GM12878 (cell line): Measurements from ENCODE around the gene SORBS1. TPM values are rescaled to one million over a fixed set of nuclear protein-coding genes. Genes with fewer than 3 reads are reported as not detected.

ENCODE experiments used
- ATAC-seq: fragments of 200-7000 bp; cut with Tn5 transposase; 3 replicates; pipeline ENCODE4 v1.9.1; 2020; ENCODE audit warnings: mild to moderate bottlenecking, moderate library complexity
- BruUV-seq: library from RNA; stranded (reverse); fragments of 400-500 nt; replicated peaks from 2 replicates; lab custom pipeline; 2021; lab: Mats Ljungman, UMichigan
- CTCF ChIA-PET: fragments of 300-600 bp; sonication (Branson Sonifier 250); formaldehyde crosslinking; extraction: SDS; loops from one replicate; lab custom pipeline; 2021; ENCODE audit warnings: inconsistent platforms; lab: Yijun Ruan, JAX
- POLR2A ChIA-PET: fragments of 350-600 bp; formaldehyde crosslinking; extraction: SDS; loops from one replicate; lab custom pipeline; 2021; ENCODE audit warnings: inconsistent platforms; lab: Charles Lee
- RAD21 ChIA-PET: fragments of 300-600 bp; sonication (Branson Sonifier 250); formaldehyde crosslinking; loops from one replicate; lab custom pipeline; 2023; ENCODE audit warnings: antibody characterized with exemption; ENCODE audit not compliant: unreplicated experiment; lab: Charles Lee
- SMC1A ChIA-PET: fragments of 300-600 bp; sonication (Branson Sonifier 250); formaldehyde crosslinking; loops from one replicate; lab custom pipeline; 2023; ENCODE audit not compliant: unreplicated experiment, uncharacterized antibody; lab: Charles Lee
- DNase-seq: peaks from one replicate; pipeline ENCODE4 v3.0.0-alpha.2; 2011; ENCODE audit warnings: low read depth, low spot score
- FAIRE-seq: peaks from 3 replicates; lab custom pipeline; 2011; peaks lifted over from hg19 to GRCh38; lab: Jason Lieb, UNC
- H2AFZ ChIP-seq: 2 replicates; pipeline ENCODE4 v1.6.0; 2011; ENCODE audit warnings: low read depth, low read length, control low read depth; ENCODE audit not compliant: control insufficient read depth
- H3K27ac ChIP-seq: 2 replicates; pipeline ENCODE4 v1.5.1; 2011; ENCODE audit warnings: control low read depth; ENCODE audit not compliant: control insufficient read depth, insufficient read depth
- H3K27me3 ChIP-seq, 2 experiments: replicated peaks in 1 of 2; 2 replicates each; pipeline versions ENCODE4 v1.6.0 to v1.6.1; 2011; ENCODE audit warnings: low read length in 1 of 2; ENCODE audit not compliant: control insufficient read depth in 2 of 2, insufficient read depth in 2 of 2
- H3K36me3 ChIP-seq, 2 experiments: 2 replicates each; pipeline ENCODE4 v1.5.1; 2011; ENCODE audit warnings: low read length in 1 of 2; ENCODE audit not compliant: control insufficient read depth in 2 of 2, insufficient read depth in 2 of 2
- H3K4me1 ChIP-seq: 2 replicates; pipeline ENCODE4 v1.6.1; 2011; ENCODE audit warnings: mild to moderate bottlenecking, low read length, moderate library complexity, mixed read lengths; ENCODE audit not compliant: control insufficient read depth, insufficient read depth
- H3K4me2 ChIP-seq: 2 replicates; pipeline ENCODE4 v1.6.0; 2011; ENCODE audit warnings: control low read depth; ENCODE audit not compliant: control insufficient read depth, insufficient read depth
- H3K4me3 ChIP-seq: fragments of 200-600 bp; sonication (generic); 2 replicates; pipeline ENCODE4 v1.5.1; 2016
- H3K79me2 ChIP-seq: 2 replicates; pipeline ENCODE4 v1.6.0; 2011; ENCODE audit warnings: low read length; ENCODE audit not compliant: control insufficient read depth, insufficient read depth
- H3K9ac ChIP-seq: 2 replicates; pipeline ENCODE4 v1.8.0; 2011; ENCODE audit warnings: low read length, control low read depth, mixed read lengths; ENCODE audit not compliant: control insufficient read depth, insufficient read depth
- H3K9me3 ChIP-seq: replicated peaks from 3 replicates; pipeline ENCODE4 v1.5.1; 2011; ENCODE audit warnings: mild to moderate bottlenecking, low read length; ENCODE audit not compliant: control insufficient read depth, insufficient read depth
- H4K20me1 ChIP-seq: 2 replicates; pipeline ENCODE4 v1.6.0; 2011; ENCODE audit not compliant: control insufficient read depth, insufficient read depth
- ATF7 ChIP-seq: fragments of 450-650 bp; IDR thresholded peaks from 2 replicates; pipeline ENCODE4 v1.6.1; 2016; ENCODE audit warnings: low read depth, mild to moderate bottlenecking
- BHLHE40 ChIP-seq, 2 experiments: fragments of 450-650 bp in 1 of 2; IDR thresholded peaks; 2 replicates each; pipeline ENCODE4 v1.6.1; 2011 to 2017; ENCODE audit warnings: low read depth in 2 of 2, borderline replicate concordance in 1 of 2, improper control_type of control experiment in 1 of 2, low read length in 1 of 2, mild to moderate bottlenecking in 1 of 2
- E2F8 ChIP-seq: fragments of 450-650 bp; IDR thresholded peaks from 2 replicates; pipeline ENCODE4 v1.6.1; 2018; ENCODE audit warnings: mild to moderate bottlenecking, low read depth, moderate library complexity; ENCODE audit not compliant: partially characterized antibody
- HCFC1 ChIP-seq: fragments of 150-350 bp; IDR thresholded peaks from 2 replicates; pipeline ENCODE4 v1.6.1; 2014; ENCODE audit warnings: low read length
- HDAC2 ChIP-seq: fragments of 200-600 bp; sonication (generic); IDR thresholded peaks from 2 replicates; pipeline ENCODE4 v1.6.1; 2017
- HDAC6 ChIP-seq: fragments of 200-600 bp; sonication (generic); IDR thresholded peaks from one replicate; pipeline ENCODE4 v1.8.0; 2017; ENCODE audit warnings: antibody characterized with exemption; ENCODE audit not compliant: unreplicated experiment
- IRF3 ChIP-seq: fragments of 450-650 bp; IDR thresholded peaks from 2 replicates; pipeline ENCODE4 v1.6.1; 2014; ENCODE audit warnings: mild to moderate bottlenecking
- MLLT1 ChIP-seq: fragments of 450-650 bp; IDR thresholded peaks from 2 replicates; pipeline ENCODE4 v1.6.1; 2016; ENCODE audit warnings: mild to moderate bottlenecking
- MTA3 ChIP-seq: IDR thresholded peaks from 2 replicates; pipeline ENCODE4 v1.6.1; 2012; ENCODE audit warnings: low read length, inconsistent platforms, borderline replicate concordance
- NFIC ChIP-seq: IDR thresholded peaks from 2 replicates; pipeline ENCODE4 v1.6.1; 2012; ENCODE audit warnings: low read depth, mild to moderate bottlenecking, inconsistent platforms, low read length, moderate library complexity
- PAX5 ChIP-seq: IDR thresholded peaks from 2 replicates; pipeline ENCODE4 v1.6.1; 2011; ENCODE audit warnings: low read depth, low read length, borderline replicate concordance
- PRDM15 ChIP-seq: fragments of 450-650 bp; formaldehyde crosslinking; IDR thresholded peaks from 2 replicates; pipeline ENCODE4 v1.4.0; 2020; ENCODE audit warnings: mild to moderate bottlenecking, moderate library complexity
- SIX5 ChIP-seq: IDR thresholded peaks from 2 replicates; pipeline ENCODE4 v1.6.1; 2011; ENCODE audit warnings: mild to moderate bottlenecking, low read depth, low read length, moderate library complexity; ENCODE audit not compliant: severe bottlenecking
- SREBF1 ChIP-seq: IDR thresholded peaks from 2 replicates; pipeline ENCODE4 v1.6.1; 2012; ENCODE audit warnings: mild to moderate bottlenecking, low read length
- SRF ChIP-seq, 2 experiments: IDR thresholded peaks; 2 replicates each; pipeline ENCODE4 v1.6.1; 2011; ENCODE audit warnings: low read depth in 2 of 2, low read length in 2 of 2, mild to moderate bottlenecking in 1 of 2, moderate library complexity in 1 of 2
- TARDBP ChIP-seq: IDR thresholded peaks from 2 replicates; pipeline ENCODE4 v1.6.1; 2016; ENCODE audit warnings: borderline replicate concordance
- WGBS: methylation state at CpG from one replicate; pipeline ENCODE4 v1.1.6; 2016; ENCODE audit warnings: low lambda C conversion rate; ENCODE audit not compliant: insufficient replicate concordance, insufficient coverage; ENCODE audit errors: missing lambda C conversion rate; 5-methylcytosine and 5-hydroxymethylcytosine counted together
- in situ Hi-C: fragments of 300-500 bp; cut with MboI; formaldehyde crosslinking; loops from 9 replicates; pipeline ENCODE4 v1.14.3; 2018; ENCODE audit warnings: mixed read lengths
- intact Hi-C: fragments of 100-400 bp; cut with micrococcal nuclease; formaldehyde crosslinking; loops from one replicate; pipeline ENCODE4 v1.14.2; 2022; ENCODE audit not compliant: unreplicated experiment
- polyA plus RNA-seq, 11 experiments: library from polyadenylated mRNA; depleted of rRNA in 4 of 11; unstranded in 6 of 11; stranded (reverse) in 5 of 11; fragments of >200 nt; fragmentation: Nextera tagmentation in 4 of 11; fragmentation: Illumina TruSeq in 1 of 11; extraction: Ambion mirVana in 4 of 11; extraction: Trizol in 1 of 11; gene quantifications; 1 replicate in 1 of 11; 2 replicates in 10 of 11; pipeline versions ENCODE4 v1.2.1 to v1.2.3, GENCODE V29; 2011 to 2016; ENCODE audit warnings: inconsistent platforms in 2 of 11, missing spikeins in 2 of 11, low read depth in 1 of 11
- total RNA-seq, 4 experiments: library from RNA; depleted of rRNA in 3 of 4; stranded (reverse); fragments of >200 nt in 3 of 4; fragmentation: Illumina TruSeq in 1 of 4; extraction: Trizol in 1 of 4; gene quantifications; 2 replicates each; pipeline versions ENCODE4 v1.2.1 to v1.2.3, GENCODE V29; 2013 to 2021

The SORBS1 gene
- total and polyA plus RNA-seq, 10 of the 15 experiments (the other 5 are each of a cell fraction or from before 2014, with no cell fraction given): 0.13 to 0.75 (median 0.39) TPM

- H3K36me3 ChIP-seq: no peaks in the 10 kb centered on the region
- WGBS: 39% methylated on average over 4 of the region's 4 CpGs
- H3K79me2 ChIP-seq: no peaks in the 10 kb centered on the region
- no peak overlapping the region for H3K27ac ChIP-seq
- FAIRE-seq (no peak), DNase-seq (no peak)
- POLR2A ChIA-PET: no interaction called here
- H3K4me1 ChIP-seq: no peaks in the 10 kb centered on the region
- no peaks in the 10 kb centered on the region for H4K20me1 ChIP-seq
- H3K9me3 ChIP-seq: no peaks in the 10 kb centered on the region
- no peak overlapping the region for H3K4me3 ChIP-seq
- no TSS peak for BruUV-seq
- H3K4me2 ChIP-seq: no peak overlapping the region
- TF ChIP-seq PRDM15 (no peak), IRF3 (no peak), SREBF1 (no peak), PAX5 (no peak), E2F8 (no peak), MLLT1 (no peak), SIX5 (no peak), HDAC6 (no peak), MTA3 (no peak), TARDBP (no peak), NFIC (no peak), HCFC1 (no peak), HDAC2 (no peak), BHLHE40 (IDR thresholded peaks at IDR 0.05; ENCODE audit: borderline replicate concordance in 1 of 2, low read depth in 2 of 2, low read length in 1 of 2) (no peak), SRF (IDR thresholded peaks at IDR 0.05; ENCODE audit: low read depth in 2 of 2, low read length in 2 of 2) (no peak), ATF7 (no peak)
- TF ChIP-seq, all 136 proteins: peak for 0
- Histone ChIP-seq H3K9ac (no peak overlapping the region), H3K27me3 (peaks cover 0 to 2% of the 10 kb centered on the region in 2 experiments; a peak in 1 of 4 replicates), H2AFZ (no peak overlapping the region)
- RAD21 ChIA-PET: no interaction called here
- CTCF ChIA-PET: no interaction called here
- intact Hi-C loops: no loop called here
- ATAC-seq: no peak
- SMC1A ChIA-PET: no interaction called here
- in situ Hi-C loops: no loop called here
Observed at GRCh38 chr10:95461611-95462010, 99.6 kb downstream of the SORBS1 start.
